Ishikawa (cell line): ENCODE measurements around the gene PSMB2.
A peak's percentile ranks its signal among the peaks of the same experiment; 100 is the strongest.

Source experiments
- CEBPB ChIP-seq: IDR thresholded peaks from 2 replicates; pipeline ENCODE4 v1.6.1; 2012
- CREB1 ChIP-seq: IDR thresholded peaks from 2 replicates; pipeline ENCODE4 v1.6.1; 2012; ENCODE audit warnings: low read depth
- EGR1 ChIP-seq: IDR thresholded peaks from 2 replicates; pipeline ENCODE4 v1.6.1; 2012
- EP300 ChIP-seq: IDR thresholded peaks from 2 replicates; pipeline ENCODE4 v1.6.1; 2012; ENCODE audit warnings: borderline replicate concordance
- FOXM1 ChIP-seq: IDR thresholded peaks from 2 replicates; pipeline ENCODE4 v1.6.1; 2012; ENCODE audit warnings: low read depth, borderline replicate concordance
- NFIC ChIP-seq: IDR thresholded peaks from 2 replicates; pipeline ENCODE4 v1.6.1; 2012
- RAD21 ChIP-seq: IDR thresholded peaks from 2 replicates; pipeline ENCODE4 v1.6.1; 2012; ENCODE audit warnings: low read depth
- TAF1 ChIP-seq: IDR thresholded peaks from 2 replicates; pipeline ENCODE4 v1.6.1; 2012; ENCODE audit warnings: low read depth, mild to moderate bottlenecking
- TCF12 ChIP-seq: IDR thresholded peaks from 2 replicates; pipeline ENCODE4 v1.6.1; 2012; ENCODE audit warnings: low read depth
- TEAD4 ChIP-seq: IDR thresholded peaks from 2 replicates; pipeline ENCODE4 v1.6.1; 2012
- YY1 ChIP-seq: IDR thresholded peaks from 2 replicates; pipeline ENCODE4 v1.6.1; 2012; ENCODE audit warnings: low read depth
- ZBTB7A ChIP-seq: IDR thresholded peaks from 2 replicates; pipeline ENCODE4 v1.6.1; 2012; ENCODE audit warnings: low read depth
- TF ChIP-seq, protein P1 (sequence below): IDR thresholded peaks from 2 replicates; pipeline ENCODE4 v1.6.1; 2012
- TF ChIP-seq, protein P2 (sequence below): IDR thresholded peaks from 2 replicates; pipeline ENCODE4 v1.6.1; 2012
- TF ChIP-seq, protein P3 (sequence below): IDR thresholded peaks from 2 replicates; pipeline ENCODE4 v1.6.1; 2012; ENCODE audit warnings: low read depth, mild to moderate bottlenecking

PSMB2 gene

DNA sequence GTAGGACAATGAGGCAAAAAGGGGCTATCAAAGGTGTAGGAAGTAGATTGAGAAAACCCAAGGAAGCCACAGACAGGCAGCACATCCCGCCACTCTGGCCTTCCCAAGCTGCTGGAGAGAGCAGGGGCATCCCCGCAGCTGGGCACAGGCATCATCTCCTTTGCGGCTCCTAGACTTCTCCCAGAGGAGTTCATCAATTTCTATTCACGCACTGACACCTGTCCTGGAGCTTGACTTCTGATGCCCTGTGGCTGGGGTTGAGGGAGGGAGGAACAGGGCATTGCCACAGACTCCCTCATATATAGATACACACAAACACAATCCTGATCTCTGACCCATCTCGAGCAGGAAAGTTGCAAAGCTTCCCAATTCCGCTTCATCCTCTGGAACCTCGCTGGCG lies 70.1 kb downstream of the PSMB2 start:
- TF ChIP-seq FOXM1: no peak
- TF ChIP-seq, protein P1, sequence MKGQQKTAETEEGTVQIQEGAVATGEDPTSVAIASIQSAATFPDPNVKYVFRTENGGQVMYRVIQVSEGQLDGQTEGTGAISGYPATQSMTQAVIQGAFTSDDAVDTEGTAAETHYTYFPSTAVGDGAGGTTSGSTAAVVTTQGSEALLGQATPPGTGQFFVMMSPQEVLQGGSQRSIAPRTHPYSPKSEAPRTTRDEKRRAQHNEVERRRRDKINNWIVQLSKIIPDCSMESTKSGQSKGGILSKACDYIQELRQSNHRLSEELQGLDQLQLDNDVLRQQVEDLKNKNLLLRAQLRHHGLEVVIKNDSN: no peak
- TF ChIP-seq TEAD4: no peak
- no peak for TF ChIP-seq CEBPB
- TF ChIP-seq CREB1: no peak
- TF ChIP-seq YY1: no peak
- no peak for TF ChIP-seq RAD21
- no peak for TF ChIP-seq NFIC
- no peak for TF ChIP-seq EGR1
- TF ChIP-seq, protein P2, sequence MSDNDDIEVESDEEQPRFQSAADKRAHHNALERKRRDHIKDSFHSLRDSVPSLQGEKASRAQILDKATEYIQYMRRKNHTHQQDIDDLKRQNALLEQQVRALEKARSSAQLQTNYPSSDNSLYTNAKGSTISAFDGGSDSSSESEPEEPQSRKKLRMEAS: no peak
- TF ChIP-seq TCF12: no peak
- TF ChIP-seq, protein P3, sequence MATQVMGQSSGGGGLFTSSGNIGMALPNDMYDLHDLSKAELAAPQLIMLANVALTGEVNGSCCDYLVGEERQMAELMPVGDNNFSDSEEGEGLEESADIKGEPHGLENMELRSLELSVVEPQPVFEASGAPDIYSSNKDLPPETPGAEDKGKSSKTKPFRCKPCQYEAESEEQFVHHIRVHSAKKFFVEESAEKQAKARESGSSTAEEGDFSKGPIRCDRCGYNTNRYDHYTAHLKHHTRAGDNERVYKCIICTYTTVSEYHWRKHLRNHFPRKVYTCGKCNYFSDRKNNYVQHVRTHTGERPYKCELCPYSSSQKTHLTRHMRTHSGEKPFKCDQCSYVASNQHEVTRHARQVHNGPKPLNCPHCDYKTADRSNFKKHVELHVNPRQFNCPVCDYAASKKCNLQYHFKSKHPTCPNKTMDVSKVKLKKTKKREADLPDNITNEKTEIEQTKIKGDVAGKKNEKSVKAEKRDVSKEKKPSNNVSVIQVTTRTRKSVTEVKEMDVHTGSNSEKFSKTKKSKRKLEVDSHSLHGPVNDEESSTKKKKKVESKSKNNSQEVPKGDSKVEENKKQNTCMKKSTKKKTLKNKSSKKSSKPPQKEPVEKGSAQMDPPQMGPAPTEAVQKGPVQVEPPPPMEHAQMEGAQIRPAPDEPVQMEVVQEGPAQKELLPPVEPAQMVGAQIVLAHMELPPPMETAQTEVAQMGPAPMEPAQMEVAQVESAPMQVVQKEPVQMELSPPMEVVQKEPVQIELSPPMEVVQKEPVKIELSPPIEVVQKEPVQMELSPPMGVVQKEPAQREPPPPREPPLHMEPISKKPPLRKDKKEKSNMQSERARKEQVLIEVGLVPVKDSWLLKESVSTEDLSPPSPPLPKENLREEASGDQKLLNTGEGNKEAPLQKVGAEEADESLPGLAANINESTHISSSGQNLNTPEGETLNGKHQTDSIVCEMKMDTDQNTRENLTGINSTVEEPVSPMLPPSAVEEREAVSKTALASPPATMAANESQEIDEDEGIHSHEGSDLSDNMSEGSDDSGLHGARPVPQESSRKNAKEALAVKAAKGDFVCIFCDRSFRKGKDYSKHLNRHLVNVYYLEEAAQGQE: no peak
- TF ChIP-seq TAF1: no peak

DNA sequence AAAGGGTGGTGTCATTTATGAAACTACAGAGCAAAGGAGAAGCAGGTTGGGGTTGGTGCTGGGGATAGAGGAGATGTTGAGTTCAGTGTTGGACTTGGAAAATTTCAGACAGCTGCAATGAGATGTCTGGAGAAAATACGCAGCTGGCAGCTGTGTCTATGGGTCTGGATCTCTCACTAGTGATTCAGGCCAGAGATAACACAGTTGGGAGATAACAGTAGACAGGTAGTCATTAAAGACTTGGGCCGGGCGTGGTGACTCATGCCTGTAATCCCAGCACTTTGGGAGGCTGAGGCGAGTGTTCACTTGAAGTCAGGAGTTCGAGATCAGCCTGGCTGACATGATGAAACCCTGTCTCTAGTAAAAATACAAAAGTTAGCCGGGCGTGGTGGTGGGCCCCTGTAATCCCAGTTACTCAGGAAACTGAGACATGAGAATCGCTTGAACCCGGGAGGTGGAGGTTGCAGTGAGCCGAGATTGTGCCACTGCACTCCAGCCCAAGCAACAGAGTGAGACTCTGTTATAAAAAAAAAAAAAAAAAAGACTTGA lies 70.7 kb downstream of the PSMB2 start:
- no peak for TF ChIP-seq RAD21
- TF ChIP-seq EP300: no peak
- TF ChIP-seq EGR1: no peak

DNA sequence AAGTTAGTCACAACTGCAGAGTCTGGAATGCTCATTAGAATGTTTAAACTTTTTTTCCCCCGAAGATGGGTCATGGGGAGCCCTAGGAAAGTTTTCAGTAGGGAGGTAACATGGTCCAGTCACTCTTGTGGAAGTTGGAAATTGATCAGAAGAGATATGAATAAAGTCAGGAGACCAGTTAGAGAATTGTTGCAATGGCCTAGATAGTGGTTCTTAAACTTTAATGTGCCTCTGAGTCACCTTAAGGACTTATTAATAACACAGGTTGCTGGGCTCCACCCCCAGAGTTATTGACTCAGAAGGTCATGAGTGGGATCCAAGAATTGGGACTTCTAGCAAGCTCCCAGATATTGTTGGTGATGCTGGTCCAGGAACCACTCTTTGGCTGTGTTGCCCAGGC lies 71.4 kb downstream of the PSMB2 start:
- TF ChIP-seq EGR1 (no peak), CEBPB (no peak), NFIC (no peak), RAD21 (no peak), EP300 (no peak), YY1 (no peak), FOXM1 (no peak), ZBTB7A (no peak), TCF12 (no peak), CREB1 (no peak), TAF1 (no peak)
- TF ChIP-seq, protein P2: no peak
- TF ChIP-seq, protein P3: no peak

DNA sequence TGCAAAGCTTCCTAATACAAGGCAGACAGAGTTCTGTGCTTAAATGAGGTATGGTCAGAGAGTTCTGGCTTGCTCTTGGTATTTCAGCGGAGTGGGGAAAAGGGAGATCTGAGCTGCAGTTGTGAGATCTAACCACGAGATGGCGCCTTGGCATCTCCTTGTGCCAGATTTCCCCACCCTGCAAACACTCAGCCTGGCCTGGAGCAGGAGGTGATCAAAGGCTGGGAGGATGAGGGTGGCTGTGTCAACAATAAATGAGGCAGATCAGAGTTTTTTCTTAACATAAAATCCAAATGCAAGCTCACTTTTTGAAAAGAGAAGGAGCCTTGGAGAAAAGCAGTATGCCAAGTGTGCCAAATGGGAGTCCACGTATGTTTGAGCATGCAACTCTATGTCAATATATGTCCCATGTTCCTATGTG lies 72.3 kb downstream of the PSMB2 start:
- peak; percentile 92 for TF ChIP-seq RAD21
- no peak for TF ChIP-seq ZBTB7A
- peak; percentile 24; the same call in 1 of the 2 replicates for TF ChIP-seq TEAD4

DNA sequence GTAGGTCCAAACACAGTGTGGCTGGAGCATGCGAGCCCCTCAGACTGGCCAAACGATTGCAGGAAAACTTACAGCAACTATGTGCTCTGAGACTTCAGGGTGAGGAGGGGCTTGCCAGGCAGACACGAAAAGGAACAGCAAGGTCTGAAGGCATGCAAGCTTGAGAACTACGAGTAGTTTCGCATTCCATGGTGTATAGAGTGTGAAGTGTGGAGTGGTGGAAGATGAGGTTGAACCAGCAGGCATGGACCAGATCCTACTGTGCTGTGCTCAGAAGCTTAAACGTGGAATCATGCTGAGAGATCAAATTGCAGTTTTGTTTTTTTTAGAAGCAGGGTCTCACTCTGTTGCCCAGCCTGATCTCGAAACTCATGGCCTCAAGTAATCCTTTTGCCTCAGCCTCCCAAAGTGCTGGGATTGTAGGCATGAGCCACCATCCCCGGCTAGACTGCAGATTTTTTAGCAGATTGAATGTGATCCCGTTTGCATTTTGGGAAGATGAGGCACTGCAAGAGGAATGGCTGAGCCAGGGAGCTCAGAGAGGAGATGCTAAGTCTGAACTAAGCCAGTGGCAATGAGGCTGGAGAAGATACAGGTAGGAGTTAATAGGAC lies 73.3 kb downstream of the PSMB2 start:
- TF ChIP-seq, protein P3: no peak
- TF ChIP-seq CEBPB (no peak), YY1 (no peak), TCF12 (no peak)
- TF ChIP-seq, protein P1: no peak

DNA sequence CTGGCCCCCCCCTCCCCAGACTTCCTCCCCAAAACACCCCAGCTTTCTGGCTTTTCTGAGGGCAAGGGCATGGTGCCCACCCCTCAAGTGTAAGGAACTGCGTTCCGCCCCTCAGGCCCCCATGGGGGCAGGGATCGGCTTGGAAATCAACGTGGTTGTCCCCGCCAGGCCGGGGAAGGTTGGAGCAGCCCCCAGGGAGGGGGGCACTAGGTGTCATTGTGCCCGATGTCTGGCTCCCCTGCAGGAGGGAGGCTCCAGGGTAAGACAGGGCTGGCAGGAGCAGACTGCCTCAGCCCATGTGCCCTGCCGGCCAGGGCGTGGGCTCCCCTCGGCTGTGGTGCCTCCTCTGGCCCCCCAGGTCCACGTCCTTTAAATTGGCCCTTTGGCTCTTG lies 75.6 kb downstream of the PSMB2 start:
- TF ChIP-seq ZBTB7A (no peak), CREB1 (no peak)
